Left lung (tissue), 14 donors: ENCODE data around the gene LACC1. TPM values are rescaled to one million over a fixed set of nuclear protein-coding genes. Genes with fewer than 3 reads are reported as not detected.
A peak's percentile ranks its signal among the peaks of the same experiment; 100 is the strongest.

Experiments
- ATAC-seq: fragments of 200-7000 bp; cut with Tn5 transposase; one replicate; pipeline ENCODE4 v1.9.1; 2020; ENCODE audit warnings: moderate library complexity
- DNase-seq, 4 donors: peaks; one replicate each; pipeline ENCODE4 v3.0.0-alpha.2; 2013 to 2020
- H3K27ac ChIP-seq, 2 donors: fragments of 200-600 bp; sonication (generic) in 1 of 2; one replicate each; pipeline versions ENCODE4 v1.5.0 to v1.8.0; 2020 to 2021
- H3K27me3 ChIP-seq, 2 donors: fragments of 200-600 bp; sonication (generic) in 1 of 2; one replicate each; pipeline versions ENCODE4 v1.5.0 to v1.8.0; 2020 to 2021
- H3K36me3 ChIP-seq, 2 donors: fragments of 200-600 bp; sonication (generic) in 1 of 2; one replicate each; pipeline versions ENCODE4 v1.5.0 to v1.8.0; 2020 to 2021
- H3K4me1 ChIP-seq, 2 donors: fragments of 200-600 bp; one replicate each; pipeline ENCODE4 v1.8.0; 2021
- H3K4me3 ChIP-seq, 2 donors: fragments of 200-600 bp; sonication (generic) in 1 of 2; one replicate each; pipeline versions ENCODE4 v1.5.0 to v1.8.0; 2020 to 2021; ENCODE audit warnings: mild to moderate bottlenecking in 1 of 2
- H3K9me3 ChIP-seq, 2 donors: fragments of 200-600 bp; sonication (generic) in 1 of 2; one replicate each; pipeline versions ENCODE4 v1.5.0 to v1.8.0; 2020 to 2021
- intact Hi-C, 2 donors: fragments of 100-400 bp; cut with DNase I; formaldehyde crosslinking; loops; one replicate each; pipeline versions ENCODE4 v1.11.2 to v1.14.2; 2022
- long read RNA-seq, 12 donors: library from polyadenylated mRNA in 2 of 12; unstranded in 2 of 12; transcript quantifications; one replicate each; pipeline ENCODE4 v2.0.0 and lab custom pipeline, GENCODE V29; 2019 to 2026
- polyA plus RNA-seq, 6 donors: library from polyadenylated mRNA; unstranded; fragments of 120-200 nt; gene quantifications; one replicate each; pipeline ENCODE4 v1.2.1, GENCODE V29; 2013; ENCODE audit not compliant: insufficient read length in 6 of 6
- total RNA-seq, 2 donors: library from RNA; stranded (reverse); fragmentation: NEBNext Ultra II Directional; extraction: Animal tissue kit (Norgen Biotek cat#: 25700); gene quantifications; one replicate each; pipeline ENCODE4 v1.2.1, GENCODE V29; 2021
- TF ChIP-seq, protein P1 (sequence below), 2 donors: fragments of 200-600 bp; sonication (generic) in 1 of 2; IDR thresholded peaks; one replicate each; pipeline versions ENCODE4 v1.5.0 to v1.8.0; 2021; ENCODE audit warnings: antibody characterized with exemption in 2 of 2
- donor health status: DM: no; HTN: yes; CAD: no.
- donor health status: DM: no; HTN: no; CAD: no.

LACC1 gene
- 10 to 100 TPM; 12.6 to 21.8 TPM for total RNA-seq
- polyA plus RNA-seq, result 1 to 10 TPM; 3.7 to 4.8 (median 4.4) TPM
- long read RNA-seq, donor 1, result 0 reads
- long read RNA-seq, donor 2, full-length matches to known transcripts, result 1 of 1 reads
- long read RNA-seq, donor 2, partial matches to known transcripts, result 0 of 1 reads
- long read RNA-seq, donor 2, other reads (novel, unspliced or antisense), result 0 of 1 reads
- long read RNA-seq, donor 3, full-length matches to known transcripts, result 2 of 2 reads
- long read RNA-seq, donor 3, partial matches to known transcripts, result 0 of 2 reads
- long read RNA-seq, donor 3, other reads (novel, unspliced or antisense), result 0 of 2 reads
- long read RNA-seq, donor 4, full-length matches to known transcripts, result 2 of 2 reads
- long read RNA-seq, donor 4, partial matches to known transcripts, result 0 of 2 reads
- long read RNA-seq, donor 4, other reads (novel, unspliced or antisense), result 0 of 2 reads
- long read RNA-seq, donor 5, result 0 reads
- long read RNA-seq, donor 6, result 0 reads
- long read RNA-seq, donor 7, result 0 reads
- long read RNA-seq, donor 8, result 0 reads
- long read RNA-seq, donor 9, result 0 reads
- long read RNA-seq, donor 10, result 0 reads
- long read RNA-seq, donor 11, result 0 reads
- long read RNA-seq, donor 12, result 0 reads

DNA sequence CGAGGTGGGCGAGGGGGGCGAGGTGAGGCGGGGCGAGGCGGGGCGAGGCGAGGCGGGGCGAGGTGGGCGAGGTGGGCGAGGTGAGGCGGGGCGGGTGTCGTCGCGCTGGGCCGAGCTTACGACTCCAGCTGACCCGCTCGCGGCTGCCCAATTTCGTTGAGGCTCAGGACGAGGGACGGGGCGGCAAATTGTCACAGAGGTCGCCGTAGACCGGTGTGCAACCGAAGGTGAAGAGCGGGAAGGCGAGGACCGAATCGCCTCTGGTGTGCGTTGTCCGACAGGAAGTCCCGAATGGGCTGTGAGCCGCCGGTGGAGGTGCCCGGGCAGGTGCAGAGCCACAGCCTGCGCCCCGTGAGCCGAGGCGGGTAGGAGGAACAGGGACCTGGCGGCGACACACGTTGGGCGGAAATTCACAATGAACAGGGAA is at the start of gene LACC1:
LACC1 (plus strand) TSS at position 150 of the 427 bp plus-strand sequence. CDS start 1,082 bp downstream, outside the sequence.
- Histone ChIP-seq H3K4me3 (peak within 1 kb of the TSS; percentile 66), H3K27ac (peak within 1 kb of the TSS; percentile 96 to 99), H3K27me3 (no peaks in the 10 kb centered on the region), H3K9me3 (no peaks in the 10 kb centered on the region), H3K4me1 (peaks cover 6 to 44% of the 10 kb centered on the region in 2 donors), H3K36me3 (peaks cover 0 to 3% of the 10 kb centered on the region in 2 donors)
- TF ChIP-seq, protein P1, sequence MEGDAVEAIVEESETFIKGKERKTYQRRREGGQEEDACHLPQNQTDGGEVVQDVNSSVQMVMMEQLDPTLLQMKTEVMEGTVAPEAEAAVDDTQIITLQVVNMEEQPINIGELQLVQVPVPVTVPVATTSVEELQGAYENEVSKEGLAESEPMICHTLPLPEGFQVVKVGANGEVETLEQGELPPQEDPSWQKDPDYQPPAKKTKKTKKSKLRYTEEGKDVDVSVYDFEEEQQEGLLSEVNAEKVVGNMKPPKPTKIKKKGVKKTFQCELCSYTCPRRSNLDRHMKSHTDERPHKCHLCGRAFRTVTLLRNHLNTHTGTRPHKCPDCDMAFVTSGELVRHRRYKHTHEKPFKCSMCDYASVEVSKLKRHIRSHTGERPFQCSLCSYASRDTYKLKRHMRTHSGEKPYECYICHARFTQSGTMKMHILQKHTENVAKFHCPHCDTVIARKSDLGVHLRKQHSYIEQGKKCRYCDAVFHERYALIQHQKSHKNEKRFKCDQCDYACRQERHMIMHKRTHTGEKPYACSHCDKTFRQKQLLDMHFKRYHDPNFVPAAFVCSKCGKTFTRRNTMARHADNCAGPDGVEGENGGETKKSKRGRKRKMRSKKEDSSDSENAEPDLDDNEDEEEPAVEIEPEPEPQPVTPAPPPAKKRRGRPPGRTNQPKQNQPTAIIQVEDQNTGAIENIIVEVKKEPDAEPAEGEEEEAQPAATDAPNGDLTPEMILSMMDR (IDR thresholded peaks at IDR 0.05), result no peak
- intact Hi-C loops, result loop anchor here in 1 of 2 donors (10.0 kb wide), 1 partner anchor 785 kb away; no protein-coding TSS in a partner anchor
- DNase-seq (peak in 1 of 4 donors; percentile 12), ATAC-seq (peak; percentile 89)

DNA sequence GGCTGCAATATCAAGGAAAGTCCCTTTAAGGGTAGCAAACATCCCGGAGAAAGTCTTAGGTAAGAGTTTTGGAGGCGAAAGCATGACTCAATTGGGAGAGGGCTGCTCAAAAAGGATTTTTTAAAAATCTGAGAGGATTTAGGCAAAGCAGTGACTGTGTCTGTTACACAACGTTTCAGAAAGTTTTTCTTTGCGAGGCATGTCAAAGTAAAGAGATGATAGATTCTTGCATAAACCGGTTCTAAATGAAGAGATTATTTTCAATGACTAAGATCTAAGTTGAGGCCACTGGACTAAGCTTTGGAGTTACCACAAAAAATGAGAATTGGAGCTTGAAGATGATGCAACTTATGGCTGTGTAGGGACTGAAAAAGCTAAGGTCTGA is 49.2 kb upstream of the LACC1 start:
- Histone ChIP-seq H3K4me1 (peaks cover 0 to 6% of the 10 kb centered on the region in 2 donors), H3K4me3 (no peak overlapping the region), H3K27me3 (no peaks in the 10 kb centered on the region), H3K36me3 (no peaks in the 10 kb centered on the region), H3K9me3 (no peaks in the 10 kb centered on the region), H3K27ac (peak overlapping the region in 1 of 2 donors; percentile 34)
- TF ChIP-seq, protein P1 (IDR thresholded peaks at IDR 0.05), result no peak
- peak; percentile 51 for ATAC-seq
- intact Hi-C loops, result no loop called here
- no peak for DNase-seq

DNA sequence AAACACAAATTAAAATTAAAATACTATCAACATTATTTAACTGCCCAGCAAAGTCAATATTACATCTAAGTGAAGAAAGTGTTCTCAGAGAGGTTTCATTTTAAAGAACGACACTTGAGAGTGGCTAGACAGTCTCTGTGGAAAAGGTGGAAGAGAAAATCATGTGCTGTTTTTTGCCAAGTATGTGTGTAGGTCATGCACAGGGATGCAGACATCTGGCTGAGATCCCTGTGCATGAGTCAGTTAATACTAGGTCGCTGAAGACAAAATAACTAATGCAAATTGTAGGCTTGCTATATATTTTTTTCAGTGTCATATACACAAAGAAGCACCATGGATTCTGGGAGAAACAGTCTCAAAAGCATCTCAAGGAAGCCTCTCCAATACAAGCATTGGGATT is 48.6 kb upstream of the LACC1 start:
- Histone ChIP-seq H3K9me3 (no peaks in the 10 kb centered on the region), H3K36me3 (no peaks in the 10 kb centered on the region), H3K4me1 (peaks cover 0 to 6% of the 10 kb centered on the region in 2 donors), H3K27ac (peak overlapping the region in 1 of 2 donors; percentile 34), H3K4me3 (no peak overlapping the region), H3K27me3 (no peaks in the 10 kb centered on the region)
- TF ChIP-seq, protein P1 (IDR thresholded peaks at IDR 0.05), result no peak
- DNase-seq (no peak), ATAC-seq (peak; percentile 17)
- intact Hi-C loops, result no loop called here

DNA sequence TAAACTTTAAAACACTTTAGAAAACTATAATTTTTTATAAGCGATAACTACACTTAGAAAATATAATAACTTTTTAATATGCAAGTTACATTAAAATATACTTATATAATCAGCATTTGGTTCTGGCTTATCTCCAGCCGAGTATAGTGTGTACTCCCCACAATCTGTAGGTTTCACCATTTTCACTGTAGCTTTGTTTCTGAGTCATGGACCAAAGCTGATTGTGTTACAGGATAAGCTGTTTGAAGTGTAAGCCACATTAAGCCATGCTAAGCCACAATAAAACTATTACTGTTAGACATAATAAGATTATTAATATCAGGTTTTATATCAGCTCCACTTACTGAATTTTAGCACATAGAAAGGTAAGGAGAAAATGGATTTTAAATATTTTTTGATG is 44.0 kb upstream of the LACC1 start:
- Histone ChIP-seq H3K4me3 (no peak overlapping the region), H3K9me3 (no peaks in the 10 kb centered on the region), H3K27me3 (no peaks in the 10 kb centered on the region), H3K4me1 (peaks cover 0 to 3% of the 10 kb centered on the region in 2 donors), H3K27ac (no peak overlapping the region), H3K36me3 (no peaks in the 10 kb centered on the region)
- TF ChIP-seq, protein P1 (IDR thresholded peaks at IDR 0.05), result no peak
- no peak for ATAC-seq
- intact Hi-C loops, result no loop called here
- no peak for DNase-seq

DNA sequence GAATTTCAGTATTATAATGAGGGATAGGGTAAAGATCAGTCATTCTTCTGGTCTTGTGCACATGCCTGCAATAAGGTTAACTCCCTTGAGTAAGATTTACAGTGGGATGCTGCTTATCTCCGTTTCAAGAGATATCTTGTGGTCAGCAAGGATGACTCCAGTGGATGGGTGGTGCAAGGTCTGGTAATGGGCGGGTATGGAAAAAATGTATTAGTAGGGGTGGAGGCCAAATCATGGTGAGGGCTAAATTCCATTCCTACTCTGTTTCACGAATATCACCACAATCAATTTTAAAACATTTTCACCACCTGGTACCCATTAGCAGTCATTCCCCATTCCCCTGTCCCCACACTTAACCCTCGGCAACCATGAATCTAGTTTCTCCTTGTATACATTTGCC is 40.8 kb upstream of the LACC1 start:
- no peaks in the 10 kb centered on the region for H3K36me3 ChIP-seq
- peaks cover 0 to 6% of the 10 kb centered on the region in 2 donors for H3K9me3 ChIP-seq
- intact Hi-C loops, result no loop called here
- no peak for DNase-seq
- H3K27me3 ChIP-seq, result no peaks in the 10 kb centered on the region
- TF ChIP-seq, protein P1 (IDR thresholded peaks at IDR 0.05), result no peak
- H3K4me1 ChIP-seq, result no peaks in the 10 kb centered on the region
- H3K27ac ChIP-seq, result no peak overlapping the region
- H3K4me3 ChIP-seq, result no peak overlapping the region
- ATAC-seq, result no peak
